Prostate gland (tissue), 2 donors: ENCODE measurements around the gene KIAA1671.

ENCODE experiments used
- CTCF ChIP-seq, 4 experiments: fragments of 200-600 bp in 2 of 4; fragments of 450-650 bp in 2 of 4; sonication (generic) in 2 of 4; IDR thresholded peaks; 1 replicate in 3 of 4; 2 replicates in 1 of 4; pipeline ENCODE4 v1.5.1; 2016 to 2019; ENCODE audit warnings: antibody characterized with exemption in 4 of 4, mild to moderate bottlenecking in 2 of 4, moderate library complexity in 2 of 4
- POLR2A ChIP-seq: fragments of 450-650 bp; IDR thresholded peaks from one replicate; pipeline ENCODE4 v1.6.1; 2016; ENCODE audit warnings: antibody characterized with exemption, mild to moderate bottlenecking
- POLR2AphosphoS5 ChIP-seq: sonication (generic); formaldehyde crosslinking; IDR thresholded peaks from one replicate; pipeline ENCODE4 v1.6.1; 2017; ENCODE audit warnings: antibody characterized with exemption

DNA sequence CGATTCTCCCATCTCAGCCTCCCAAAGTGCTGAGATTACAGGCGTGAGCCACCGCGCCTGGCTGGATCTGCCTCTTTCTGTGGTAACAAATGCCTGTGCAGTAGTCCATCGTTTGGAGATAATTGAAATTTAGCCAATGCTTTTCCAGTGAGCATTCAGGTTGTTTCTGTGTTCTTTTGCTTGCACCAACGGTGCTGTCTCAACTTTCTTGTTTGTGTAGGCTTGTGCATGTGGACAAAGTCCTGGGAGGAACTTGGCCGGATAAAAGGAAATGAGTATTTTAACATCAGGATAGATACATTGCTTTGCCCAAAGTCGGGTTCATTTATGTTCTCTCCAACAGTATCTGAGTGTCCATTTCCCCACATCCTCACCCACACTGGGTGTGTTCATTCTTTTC, 85.7 kb downstream of the KIAA1671 start:
- no peak for TF ChIP-seq POLR2A
- no peak for TF ChIP-seq CTCF (IDR thresholded peaks at IDR 0.05)
- TF ChIP-seq POLR2AphosphoS5: no peak
